Gastroesophageal sphincter (tissue), 3 donors: ENCODE measurements around the gene NEU4.

Experiments used
- POLR2AphosphoS5 ChIP-seq: sonication (generic); formaldehyde crosslinking; IDR thresholded peaks from one replicate; pipeline ENCODE4 v1.6.1; 2017; ENCODE audit warnings: antibody characterized with exemption
- TF ChIP-seq, protein P1 (sequence below), 4 experiments: fragments of 200-600 bp in 2 of 4; fragments of 450-650 bp in 2 of 4; sonication (generic) in 1 of 4; IDR thresholded peaks; one replicate each; pipeline ENCODE4 v1.5.1; 2017 to 2019; ENCODE audit warnings: antibody characterized with exemption in 4 of 4, mild to moderate bottlenecking in 2 of 4, moderate library complexity in 2 of 4

DNA sequence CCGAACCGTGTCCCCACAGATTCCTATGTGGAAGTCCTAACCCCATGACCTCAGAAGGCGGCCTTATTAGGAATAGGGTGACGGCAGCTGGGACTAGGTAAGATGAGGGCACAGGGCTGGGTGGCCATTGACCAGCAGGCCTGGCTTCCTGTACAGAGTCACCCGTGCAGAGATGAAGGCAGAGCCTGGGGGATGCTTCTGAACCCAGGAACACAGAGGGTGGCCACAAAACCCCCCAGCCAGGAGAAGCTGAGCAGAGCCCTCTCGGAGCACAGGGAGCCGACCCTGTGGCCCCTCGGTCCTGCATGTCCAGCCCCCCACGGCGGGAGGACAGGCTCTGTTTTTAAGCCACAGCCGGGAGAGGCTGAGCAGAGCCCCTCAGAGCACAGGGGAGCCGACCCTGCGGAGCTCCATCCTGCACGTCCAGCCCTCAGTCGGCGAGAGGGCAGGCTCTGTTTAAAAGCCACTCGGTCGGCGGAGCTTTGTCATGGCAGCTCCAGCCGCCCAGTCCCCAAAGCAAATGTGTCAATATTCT, 47.0 kb downstream of the NEU4 start:
- TF ChIP-seq, protein P1, sequence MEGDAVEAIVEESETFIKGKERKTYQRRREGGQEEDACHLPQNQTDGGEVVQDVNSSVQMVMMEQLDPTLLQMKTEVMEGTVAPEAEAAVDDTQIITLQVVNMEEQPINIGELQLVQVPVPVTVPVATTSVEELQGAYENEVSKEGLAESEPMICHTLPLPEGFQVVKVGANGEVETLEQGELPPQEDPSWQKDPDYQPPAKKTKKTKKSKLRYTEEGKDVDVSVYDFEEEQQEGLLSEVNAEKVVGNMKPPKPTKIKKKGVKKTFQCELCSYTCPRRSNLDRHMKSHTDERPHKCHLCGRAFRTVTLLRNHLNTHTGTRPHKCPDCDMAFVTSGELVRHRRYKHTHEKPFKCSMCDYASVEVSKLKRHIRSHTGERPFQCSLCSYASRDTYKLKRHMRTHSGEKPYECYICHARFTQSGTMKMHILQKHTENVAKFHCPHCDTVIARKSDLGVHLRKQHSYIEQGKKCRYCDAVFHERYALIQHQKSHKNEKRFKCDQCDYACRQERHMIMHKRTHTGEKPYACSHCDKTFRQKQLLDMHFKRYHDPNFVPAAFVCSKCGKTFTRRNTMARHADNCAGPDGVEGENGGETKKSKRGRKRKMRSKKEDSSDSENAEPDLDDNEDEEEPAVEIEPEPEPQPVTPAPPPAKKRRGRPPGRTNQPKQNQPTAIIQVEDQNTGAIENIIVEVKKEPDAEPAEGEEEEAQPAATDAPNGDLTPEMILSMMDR (IDR thresholded peaks at IDR 0.05): no peak
- TF ChIP-seq POLR2AphosphoS5: no peak
